ENCODE results near the gene KRT26.

The KRT26 gene

GRCh38 chr17:40727447-40728231 is 44.4 kb downstream of the KRT26 start:
- no peak for DNase-seq (ENCODE audit: low spot score)

GRCh38 chr17:40726919-40727318 is 45.1 kb downstream of the KRT26 start:
- DNase-seq (ENCODE audit: low spot score): no peak

GRCh38 chr17:40724656-40725055 is 47.3 kb downstream of the KRT26 start:
- DNase-seq (ENCODE audit: low spot score): no peak

- no peak for DNase-seq (ENCODE audit: low spot score)
Measured at GRCh38 chr17:40722241-40722640, 49.8 kb downstream of the KRT26 start.

- no peak for DNase-seq (ENCODE audit: low spot score)
Measured at GRCh38 chr17:40720899-40721298, 51.1 kb downstream of the KRT26 start.

GRCh38 chr17:40718930-40719329 is 53.1 kb downstream of the KRT26 start:
- no peak for DNase-seq (ENCODE audit: low spot score)

- DNase-seq (ENCODE audit: low spot score): no peak
Measured at GRCh38 chr17:40717776-40718175, 54.2 kb downstream of the KRT26 start.

Measured in CD4-positive, alpha-beta T cell treated with Interleukin-15 for 4 hours (primary cell).